ENCODE measurements around the gene FASTK.

- no peak for TF ChIP-seq CTCF (IDR thresholded peaks at IDR 0.05)
- TF ChIP-seq POLR2A (IDR thresholded peaks at IDR 0.05): no peak
- no peak for TF ChIP-seq EP300 (IDR thresholded peaks at IDR 0.05)
These were observed 44.7 kb downstream of the FASTK start for GRCh38 chr7:151035902-151036301.
